ENCODE results near the gene CBY2.
"Not testable (repeated sequence)": the region's sequence is repeated elsewhere in the genome, so short reads cannot be mapped to it uniquely, and the experiment has no call there.

The CBY2 gene

GRCh38 chr13:45748941-45749759 lies 47.0 kb downstream of the CBY2 start:
- no peaks in the 10 kb centered on the region for H3K9me3 Mint-ChIP-seq
- no peaks in the 10 kb centered on the region for H3K27me3 Mint-ChIP-seq
- no peak overlapping the region for H3K27ac Mint-ChIP-seq
- H3K36me3 Mint-ChIP-seq (ENCODE audit: low read depth) = no peaks in the 10 kb centered on the region
- no peak for DNase-seq
- no peaks in the 10 kb centered on the region for H3K4me1 Mint-ChIP-seq (ENCODE audit: low read depth)
- no peak overlapping the region for H3K4me3 Mint-ChIP-seq

GRCh38 chr13:45750566-45750965 lies 48.4 kb downstream of the CBY2 start:
- no peaks in the 10 kb centered on the region for H3K4me1 Mint-ChIP-seq (ENCODE audit: low read depth)
- DNase-seq = no peak
- H3K4me3 Mint-ChIP-seq = no peak overlapping the region
- no peaks in the 10 kb centered on the region for H3K27me3 Mint-ChIP-seq
- no peaks in the 10 kb centered on the region for H3K36me3 Mint-ChIP-seq (ENCODE audit: low read depth)
- H3K9me3 Mint-ChIP-seq = no peaks in the 10 kb centered on the region
- no peak overlapping the region for H3K27ac Mint-ChIP-seq

GRCh38 chr13:45751885-45752284 lies 49.8 kb downstream of the CBY2 start:
- Mint-ChIP-seq H3K27ac (no peak overlapping the region), H3K4me1 (ENCODE audit: low read depth) (no peaks in the 10 kb centered on the region), H3K27me3 (no peaks in the 10 kb centered on the region), H3K9me3 (peaks cover under 1% of the 10 kb centered on the region), H3K36me3 (ENCODE audit: low read depth) (no peaks in the 10 kb centered on the region), H3K4me3 (no peak overlapping the region)
- DNase-seq = no peak

GRCh38 chr13:45752510-45752909 lies 50.4 kb downstream of the CBY2 start:
- Mint-ChIP-seq H3K36me3 (ENCODE audit: low read depth) (no peaks in the 10 kb centered on the region), H3K27me3 (no peaks in the 10 kb centered on the region), H3K9me3 (peaks cover 5% of the 10 kb centered on the region), H3K27ac (no peak overlapping the region), H3K4me3 (no peak overlapping the region), H3K4me1 (ENCODE audit: low read depth) (no peaks in the 10 kb centered on the region)
- no peak for DNase-seq

GRCh38 chr13:45756498-45756897 lies 54.4 kb downstream of the CBY2 start:
- not testable (repeated sequence) for H3K27me3 Mint-ChIP-seq; H3K4me1 Mint-ChIP-seq (ENCODE audit: low read depth); DNase-seq; H3K4me3 Mint-ChIP-seq; H3K36me3 Mint-ChIP-seq (ENCODE audit: low read depth); H3K27ac Mint-ChIP-seq
- H3K9me3 Mint-ChIP-seq = peaks cover 13% of the 10 kb centered on the region

DNA sequence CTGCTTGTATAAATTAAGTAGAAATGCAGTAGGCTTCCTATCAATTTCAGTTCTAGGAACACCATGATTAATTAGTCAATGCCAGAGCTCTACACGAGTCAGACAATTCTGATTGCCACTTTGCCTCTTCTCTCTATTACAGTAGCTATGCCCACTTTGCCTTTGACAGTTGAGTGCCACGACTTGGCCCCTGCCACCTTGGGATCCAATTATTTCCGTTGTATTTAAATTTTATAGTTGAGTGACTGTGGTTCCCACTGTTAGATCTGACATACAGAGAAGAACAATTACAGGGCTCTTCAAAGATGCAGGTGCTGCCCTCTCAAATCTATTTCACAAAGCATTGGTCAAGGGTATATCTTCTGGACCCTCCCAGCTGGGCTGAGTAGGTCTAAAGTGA lies 55.5 kb downstream of the CBY2 start:
- not testable (repeated sequence) for H3K4me3 Mint-ChIP-seq; H3K27me3 Mint-ChIP-seq; DNase-seq; H3K27ac Mint-ChIP-seq; H3K36me3 Mint-ChIP-seq (ENCODE audit: low read depth); H3K4me1 Mint-ChIP-seq (ENCODE audit: low read depth)
- peaks cover 13% of the 10 kb centered on the region for H3K9me3 Mint-ChIP-seq

GRCh38 chr13:45763419-45763818 lies 61.3 kb downstream of the CBY2 start:
- Mint-ChIP-seq H3K9me3 (no peaks in the 10 kb centered on the region), H3K4me1 (ENCODE audit: low read depth) (peaks cover under 1% of the 10 kb centered on the region), H3K27ac (no peak overlapping the region), H3K36me3 (ENCODE audit: low read depth) (no peaks in the 10 kb centered on the region), H3K27me3 (peaks cover 6% of the 10 kb centered on the region), H3K4me3 (no peak overlapping the region)
- no peak for DNase-seq

All from activated T-cell treated with anti-CD3 and anti-CD28 coated beads, Interleukin-2, amount 50 U/mL, for 24 hours (primary cell).